Measurements from ENCODE around the gene CNIH2. TPM values are rescaled to one million over a fixed set of nuclear protein-coding genes. Genes with fewer than 3 reads are reported as not detected.

The CNIH2 gene
- total and polyA plus RNA-seq, 2 experiments from 2014 or later: 4.3 to 9.2 TPM

DNA sequence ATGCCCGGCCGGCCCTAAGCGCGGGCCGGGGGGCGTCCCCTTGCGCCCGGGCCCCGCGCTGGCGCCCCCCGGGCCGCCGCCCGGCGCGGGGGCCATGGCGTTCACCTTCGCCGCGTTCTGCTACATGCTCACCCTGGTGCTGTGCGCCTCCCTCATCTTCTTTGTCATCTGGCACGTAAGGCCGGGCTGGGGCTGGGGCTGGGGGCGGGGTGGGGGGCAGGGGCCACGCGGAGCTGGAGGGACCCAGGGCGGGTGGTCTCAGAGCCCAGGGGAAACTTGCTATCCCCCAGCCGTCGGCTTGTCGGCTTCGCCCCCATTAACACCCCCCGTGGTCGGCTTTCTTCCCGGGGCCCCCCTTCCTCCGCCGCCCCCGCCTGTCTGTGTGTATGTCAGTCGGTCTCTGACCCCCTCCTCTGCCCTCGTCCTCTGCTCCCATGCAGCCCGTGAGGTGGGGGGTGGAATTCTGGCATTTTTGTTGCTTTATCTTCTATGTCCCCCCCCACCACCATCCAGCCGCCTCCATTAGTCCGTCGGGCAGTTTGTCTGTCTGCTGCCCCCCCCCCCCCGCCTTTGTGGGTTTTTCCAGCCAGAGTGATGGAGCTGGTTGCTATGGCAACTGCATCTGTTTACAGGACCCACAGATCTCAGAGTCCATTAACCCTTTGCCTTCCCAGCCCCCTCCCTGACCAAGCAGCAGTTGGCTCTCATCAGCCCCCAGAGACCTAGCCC is 552 bp downstream of the CNIH2 start (continued):
- TF ChIP-seq, protein P1, sequence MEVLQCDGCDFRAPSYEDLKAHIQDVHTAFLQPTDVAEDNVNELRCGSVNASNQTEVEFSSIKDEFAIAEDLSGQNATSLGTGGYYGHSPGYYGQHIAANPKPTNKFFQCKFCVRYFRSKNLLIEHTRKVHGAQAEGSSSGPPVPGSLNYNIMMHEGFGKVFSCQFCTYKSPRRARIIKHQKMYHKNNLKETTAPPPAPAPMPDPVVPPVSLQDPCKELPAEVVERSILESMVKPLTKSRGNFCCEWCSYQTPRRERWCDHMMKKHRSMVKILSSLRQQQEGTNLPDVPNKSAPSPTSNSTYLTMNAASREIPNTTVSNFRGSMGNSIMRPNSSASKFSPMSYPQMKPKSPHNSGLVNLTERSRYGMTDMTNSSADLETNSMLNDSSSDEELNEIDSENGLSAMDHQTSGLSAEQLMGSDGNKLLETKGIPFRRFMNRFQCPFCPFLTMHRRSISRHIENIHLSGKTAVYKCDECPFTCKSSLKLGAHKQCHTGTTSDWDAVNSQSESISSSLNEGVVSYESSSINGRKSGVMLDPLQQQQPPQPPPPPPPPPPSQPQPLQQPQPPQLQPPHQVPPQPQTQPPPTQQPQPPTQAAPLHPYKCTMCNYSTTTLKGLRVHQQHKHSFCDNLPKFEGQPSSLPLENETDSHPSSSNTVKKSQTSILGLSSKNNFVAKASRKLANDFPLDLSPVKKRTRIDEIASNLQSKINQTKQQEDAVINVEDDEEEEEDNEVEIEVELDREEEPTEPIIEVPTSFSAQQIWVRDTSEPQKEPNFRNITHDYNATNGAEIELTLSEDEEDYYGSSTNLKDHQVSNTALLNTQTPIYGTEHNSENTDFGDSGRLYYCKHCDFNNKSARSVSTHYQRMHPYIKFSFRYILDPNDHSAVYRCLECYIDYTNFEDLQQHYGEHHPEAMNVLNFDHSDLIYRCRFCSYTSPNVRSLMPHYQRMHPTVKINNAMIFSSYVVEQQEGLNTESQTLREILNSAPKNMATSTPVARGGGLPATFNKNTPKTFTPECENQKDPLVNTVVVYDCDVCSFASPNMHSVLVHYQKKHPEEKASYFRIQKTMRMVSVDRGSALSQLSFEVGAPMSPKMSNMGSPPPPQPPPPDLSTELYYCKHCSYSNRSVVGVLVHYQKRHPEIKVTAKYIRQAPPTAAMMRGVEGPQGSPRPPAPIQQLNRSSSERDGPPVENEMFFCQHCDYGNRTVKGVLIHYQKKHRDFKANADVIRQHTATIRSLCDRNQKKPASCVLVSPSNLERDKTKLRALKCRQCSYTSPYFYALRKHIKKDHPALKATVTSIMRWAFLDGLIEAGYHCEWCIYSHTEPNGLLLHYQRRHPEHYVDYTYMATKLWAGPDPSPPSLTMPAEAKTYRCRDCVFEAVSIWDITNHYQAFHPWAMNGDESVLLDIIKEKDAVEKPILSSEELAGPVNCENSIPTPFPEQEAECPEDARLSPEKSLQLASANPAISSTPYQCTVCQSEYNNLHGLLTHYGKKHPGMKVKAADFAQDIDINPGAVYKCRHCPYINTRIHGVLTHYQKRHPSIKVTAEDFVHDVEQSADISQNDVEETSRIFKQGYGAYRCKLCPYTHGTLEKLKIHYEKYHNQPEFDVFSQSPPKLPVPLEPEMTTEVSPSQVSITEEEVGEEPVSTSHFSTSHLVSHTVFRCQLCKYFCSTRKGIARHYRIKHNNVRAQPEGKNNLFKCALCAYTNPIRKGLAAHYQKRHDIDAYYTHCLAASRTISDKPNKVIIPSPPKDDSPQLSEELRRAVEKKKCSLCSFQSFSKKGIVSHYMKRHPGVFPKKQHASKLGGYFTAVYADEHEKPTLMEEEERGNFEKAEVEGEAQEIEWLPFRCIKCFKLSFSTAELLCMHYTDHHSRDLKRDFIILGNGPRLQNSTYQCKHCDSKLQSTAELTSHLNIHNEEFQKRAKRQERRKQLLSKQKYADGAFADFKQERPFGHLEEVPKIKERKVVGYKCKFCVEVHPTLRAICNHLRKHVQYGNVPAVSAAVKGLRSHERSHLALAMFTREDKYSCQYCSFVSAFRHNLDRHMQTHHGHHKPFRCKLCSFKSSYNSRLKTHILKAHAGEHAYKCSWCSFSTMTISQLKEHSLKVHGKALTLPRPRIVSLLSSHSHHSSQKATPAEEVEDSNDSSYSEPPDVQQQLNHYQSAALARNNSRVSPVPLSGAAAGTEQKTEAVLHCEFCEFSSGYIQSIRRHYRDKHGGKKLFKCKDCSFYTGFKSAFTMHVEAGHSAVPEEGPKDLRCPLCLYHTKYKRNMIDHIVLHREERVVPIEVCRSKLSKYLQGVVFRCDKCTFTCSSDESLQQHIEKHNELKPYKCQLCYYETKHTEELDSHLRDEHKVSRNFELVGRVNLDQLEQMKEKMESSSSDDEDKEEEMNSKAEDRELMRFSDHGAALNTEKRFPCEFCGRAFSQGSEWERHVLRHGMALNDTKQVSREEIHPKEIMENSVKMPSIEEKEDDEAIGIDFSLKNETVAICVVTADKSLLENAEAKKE (CRISPR knock-in tag; IDR thresholded peaks at IDR 0.05): no peak
- TF ChIP-seq CREB1 (CRISPR knock-in tag; IDR thresholded peaks at IDR 0.05; ENCODE audit: low read depth) (no peak), EZH2phosphoT487 (IDR thresholded peaks at IDR 0.05; ENCODE audit: unreplicated experiment) (no peak), NANOG (IDR thresholded peaks at IDR 0.05; ENCODE audit: borderline replicate concordance) (no peak), STAT1 (IDR thresholded peaks at IDR 0.05; ENCODE audit: unreplicated experiment) (no peak), POLR2AphosphoS5 (IDR thresholded peaks at IDR 0.05; ENCODE audit: low read depth) (no peak), EZH2 (IDR thresholded peaks at IDR 0.05; ENCODE audit: low read depth, unreplicated experiment) (no peak)
- TF ChIP-seq, protein P2, sequence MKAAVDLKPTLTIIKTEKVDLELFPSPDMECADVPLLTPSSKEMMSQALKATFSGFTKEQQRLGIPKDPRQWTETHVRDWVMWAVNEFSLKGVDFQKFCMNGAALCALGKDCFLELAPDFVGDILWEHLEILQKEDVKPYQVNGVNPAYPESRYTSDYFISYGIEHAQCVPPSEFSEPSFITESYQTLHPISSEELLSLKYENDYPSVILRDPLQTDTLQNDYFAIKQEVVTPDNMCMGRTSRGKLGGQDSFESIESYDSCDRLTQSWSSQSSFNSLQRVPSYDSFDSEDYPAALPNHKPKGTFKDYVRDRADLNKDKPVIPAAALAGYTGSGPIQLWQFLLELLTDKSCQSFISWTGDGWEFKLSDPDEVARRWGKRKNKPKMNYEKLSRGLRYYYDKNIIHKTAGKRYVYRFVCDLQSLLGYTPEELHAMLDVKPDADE (IDR thresholded peaks at IDR 0.05): no peak
- TF ChIP-seq, protein P3, sequence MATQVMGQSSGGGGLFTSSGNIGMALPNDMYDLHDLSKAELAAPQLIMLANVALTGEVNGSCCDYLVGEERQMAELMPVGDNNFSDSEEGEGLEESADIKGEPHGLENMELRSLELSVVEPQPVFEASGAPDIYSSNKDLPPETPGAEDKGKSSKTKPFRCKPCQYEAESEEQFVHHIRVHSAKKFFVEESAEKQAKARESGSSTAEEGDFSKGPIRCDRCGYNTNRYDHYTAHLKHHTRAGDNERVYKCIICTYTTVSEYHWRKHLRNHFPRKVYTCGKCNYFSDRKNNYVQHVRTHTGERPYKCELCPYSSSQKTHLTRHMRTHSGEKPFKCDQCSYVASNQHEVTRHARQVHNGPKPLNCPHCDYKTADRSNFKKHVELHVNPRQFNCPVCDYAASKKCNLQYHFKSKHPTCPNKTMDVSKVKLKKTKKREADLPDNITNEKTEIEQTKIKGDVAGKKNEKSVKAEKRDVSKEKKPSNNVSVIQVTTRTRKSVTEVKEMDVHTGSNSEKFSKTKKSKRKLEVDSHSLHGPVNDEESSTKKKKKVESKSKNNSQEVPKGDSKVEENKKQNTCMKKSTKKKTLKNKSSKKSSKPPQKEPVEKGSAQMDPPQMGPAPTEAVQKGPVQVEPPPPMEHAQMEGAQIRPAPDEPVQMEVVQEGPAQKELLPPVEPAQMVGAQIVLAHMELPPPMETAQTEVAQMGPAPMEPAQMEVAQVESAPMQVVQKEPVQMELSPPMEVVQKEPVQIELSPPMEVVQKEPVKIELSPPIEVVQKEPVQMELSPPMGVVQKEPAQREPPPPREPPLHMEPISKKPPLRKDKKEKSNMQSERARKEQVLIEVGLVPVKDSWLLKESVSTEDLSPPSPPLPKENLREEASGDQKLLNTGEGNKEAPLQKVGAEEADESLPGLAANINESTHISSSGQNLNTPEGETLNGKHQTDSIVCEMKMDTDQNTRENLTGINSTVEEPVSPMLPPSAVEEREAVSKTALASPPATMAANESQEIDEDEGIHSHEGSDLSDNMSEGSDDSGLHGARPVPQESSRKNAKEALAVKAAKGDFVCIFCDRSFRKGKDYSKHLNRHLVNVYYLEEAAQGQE (IDR thresholded peaks at IDR 0.05; ENCODE audit: unreplicated experiment): no peak

All from GM23338 (cell line).